Esophagus squamous epithelium (tissue), 5 donors: ENCODE results near the gene RAB4B. TPM values are rescaled to one million over a fixed set of nuclear protein-coding genes. Genes with fewer than 3 reads are reported as not detected.

ENCODE experiments used
- DNase-seq: peaks from one replicate; lab custom pipeline; 2025; lab: John Stamatoyannopoulos, UW
- H3K27ac ChIP-seq, 4 donors: fragments of 200-600 bp; sonication (generic); one replicate each; pipeline ENCODE4 v1.5.1; 2016 to 2019; ENCODE audit warnings: mild to moderate bottlenecking in 1 of 4
- H3K27me3 ChIP-seq, 4 donors: fragments of 200-600 bp; sonication (generic); 1 replicate in 3 of 4; 2 replicates in 1 of 4; pipeline versions ENCODE4 v1.5.1 to v1.6.0; 2017 to 2021; ENCODE audit warnings: antibody characterized with exemption in 1 of 4
- H3K36me3 ChIP-seq, 3 donors: fragments of 200-600 bp; sonication (generic); one replicate each; pipeline ENCODE4 v1.5.1; 2016 to 2019
- H3K4me1 ChIP-seq, 3 donors: fragments of 200-600 bp; sonication (generic); one replicate each; pipeline ENCODE4 v1.5.1; 2017 to 2019
- H3K4me3 ChIP-seq, 4 donors: fragments of 200-600 bp; sonication (generic); 1 replicate in 3 of 4; 2 replicates in 1 of 4; pipeline ENCODE4 v1.5.1; 2016 to 2019; ENCODE audit warnings: mild to moderate bottlenecking in 2 of 4, moderate library complexity in 1 of 4
- H3K9me3 ChIP-seq, 3 donors: fragments of 200-600 bp; sonication (generic); one replicate each; pipeline ENCODE4 v1.5.1; 2016 to 2019
- CTCF ChIP-seq, 6 experiments: fragments of 450-650 bp in 4 of 6; fragments of 200-600 bp in 2 of 6; sonication (generic) in 2 of 6; IDR thresholded peaks; one replicate each; pipeline ENCODE4 v1.5.1; 2016 to 2019; ENCODE audit warnings: antibody characterized with exemption in 6 of 6, mild to moderate bottlenecking in 4 of 6, moderate library complexity in 4 of 6
- POLR2A ChIP-seq, 4 donors: fragments of 450-650 bp; IDR thresholded peaks; one replicate each; pipeline ENCODE4 v1.6.1; 2017; ENCODE audit warnings: antibody characterized with exemption in 4 of 4, mild to moderate bottlenecking in 4 of 4, moderate library complexity in 3 of 4
- WGBS, 2 donors: methylation state at CpG; one replicate each; pipeline ENCODE4 v1.1.5; 2018; 5-methylcytosine and 5-hydroxymethylcytosine counted together
- intact Hi-C: fragments of 100-400 bp; cut with DNase I; formaldehyde crosslinking; loops from one replicate; pipeline ENCODE4 v1.15.0; 2022
- total RNA-seq, 4 donors: library from RNA; depleted of rRNA; stranded (reverse); fragments of >200 nt; gene quantifications; one replicate each; pipeline ENCODE4 v1.1.0, GENCODE V29; 2016
- donor health status: DM: yes; HTN: yes; CAD: no.

RAB4B gene
- total RNA-seq, 4 donors from 2014 or later: 15.2 to 37.0 (median 20.5) TPM

GRCh38 chr19:40775632-40776022 is 2.4 kb upstream of the RAB4B start:
- Histone ChIP-seq H3K4me3 (peak overlapping the region in 1 of 4 donors; percentile 23), H3K36me3 (peaks cover 0 to 7% (median 0%) of the 10 kb centered on the region in 3 donors), H3K9me3 (no peaks in the 10 kb centered on the region), H3K27ac (peak overlapping the region in 1 of 4 donors; percentile 23), H3K27me3 (no peaks in the 10 kb centered on the region), H3K4me1 (peaks cover 12 to 26% (median 16%) of the 10 kb centered on the region in 3 donors)
- TF ChIP-seq POLR2A (IDR thresholded peaks at IDR 0.05) (no peak), CTCF (IDR thresholded peaks at IDR 0.05) (no peak)
- no peak for DNase-seq
- intact Hi-C loops: no loop called here
- WGBS, 2 donors: 80 to 86% methylated on average over 3 of the region's 10 CpGs

- Histone ChIP-seq H3K4me1 (peaks cover 12 to 26% (median 16%) of the 10 kb centered on the region in 3 donors), H3K27ac (peak overlapping the region in 2 of 4 donors; percentile 23 to 98), H3K36me3 (peaks cover 0 to 8% (median 0%) of the 10 kb centered on the region in 3 donors), H3K27me3 (no peaks in the 10 kb centered on the region), H3K9me3 (no peaks in the 10 kb centered on the region), H3K4me3 (no peak overlapping the region)
- TF ChIP-seq CTCF (IDR thresholded peaks at IDR 0.05) (no peak), POLR2A (IDR thresholded peaks at IDR 0.05) (no peak)
- intact Hi-C loops: no loop called here
- DNase-seq: no peak
- WGBS, 2 donors: 72 to 76% methylated on average over 7 of the region's 7 CpGs
These were observed 1.7 kb upstream of the RAB4B start for GRCh38 chr19:40776364-40776763.

GRCh38 chr19:40776932-40777644 is 959 bp upstream of the RAB4B start:
- peaks cover 12 to 26% (median 16%) of the 10 kb centered on the region in 3 donors for H3K4me1 ChIP-seq
- intact Hi-C loops: no loop called here
- 12 to 17% methylated on average over 7 to 11 of the region's 13 CpGs for WGBS, 2 donors

GRCh38 chr19:40777645-40777936 is 456 bp upstream of the RAB4B start:
- Histone ChIP-seq H3K27me3 (no peaks in the 10 kb centered on the region), H3K9me3 (no peaks in the 10 kb centered on the region), H3K27ac (peak overlapping the region; percentile 96 to 100 (median 98)), H3K4me3 (peak overlapping the region; percentile 67 to 85 (median 78)), H3K36me3 (peaks cover 0 to 17% (median 0%) of the 10 kb centered on the region in 3 donors), H3K4me1 (peaks cover 12 to 26% (median 16%) of the 10 kb centered on the region in 3 donors)
- WGBS, 2 donors: 1% methylated on average over 10 of the region's 10 CpGs
- DNase-seq: no peak
- intact Hi-C loops: no loop called here
- no peak for TF ChIP-seq POLR2A (IDR thresholded peaks at IDR 0.05)
- TF ChIP-seq CTCF (IDR thresholded peaks at IDR 0.05): no peak

More at GRCh38 chr19:40776932-40777644, 959 bp upstream of the RAB4B start:
- Histone ChIP-seq H3K27ac (peak overlapping the region; percentile 96 to 100 (median 98)), H3K4me3 (peak overlapping the region; percentile 67 to 85 (median 78)), H3K36me3 (peaks cover 0 to 12% (median 0%) of the 10 kb centered on the region in 3 donors), H3K9me3 (no peaks in the 10 kb centered on the region), H3K27me3 (no peaks in the 10 kb centered on the region)
- peak; percentile 78 for DNase-seq
- TF ChIP-seq CTCF (IDR thresholded peaks at IDR 0.05): peak in 1 of 6 experiments; percentile 4
- TF ChIP-seq POLR2A (IDR thresholded peaks at IDR 0.05): no peak

GRCh38 chr19:40778706-40779284 is 748 bp downstream of the RAB4B start:
- no peaks in the 10 kb centered on the region for H3K9me3 ChIP-seq
- TF ChIP-seq CTCF (IDR thresholded peaks at IDR 0.05) (no peak), POLR2A (IDR thresholded peaks at IDR 0.05) (no peak)
- no peak for DNase-seq
- H3K27ac ChIP-seq: peak overlapping the region; percentile 96 to 100 (median 98)
- peak overlapping the region; percentile 67 to 85 (median 78) for H3K4me3 ChIP-seq
- H3K4me1 ChIP-seq: peaks cover 12 to 26% (median 16%) of the 10 kb centered on the region in 3 donors
- H3K27me3 ChIP-seq: no peaks in the 10 kb centered on the region
- intact Hi-C loops: no loop called here
- WGBS, 2 donors: 9 to 17% methylated on average over 7 of the region's 7 CpGs
- peaks cover 0 to 23% (median 0%) of the 10 kb centered on the region in 3 donors for H3K36me3 ChIP-seq
